HG02759 (cell line): ENCODE data around the gene SLPI.

Source experiments
- ATAC-seq: cut with Tn5 transposase; IDR thresholded peaks from one replicate; pipeline ENCODE4 v1.9.1; 2021; ENCODE audit warnings: mild to moderate bottlenecking, moderate library complexity; ENCODE audit not compliant: unreplicated experiment

The SLPI gene

GRCh38 chr20:45275338-45275737 lies 21.0 kb upstream of the SLPI start:
- no peak for ATAC-seq

GRCh38 chr20:45269754-45270270 lies 15.4 kb upstream of the SLPI start:
- no peak for ATAC-seq

- ATAC-seq: no peak
Observed at GRCh38 chr20:45269056-45269455, 14.7 kb upstream of the SLPI start.

DNA sequence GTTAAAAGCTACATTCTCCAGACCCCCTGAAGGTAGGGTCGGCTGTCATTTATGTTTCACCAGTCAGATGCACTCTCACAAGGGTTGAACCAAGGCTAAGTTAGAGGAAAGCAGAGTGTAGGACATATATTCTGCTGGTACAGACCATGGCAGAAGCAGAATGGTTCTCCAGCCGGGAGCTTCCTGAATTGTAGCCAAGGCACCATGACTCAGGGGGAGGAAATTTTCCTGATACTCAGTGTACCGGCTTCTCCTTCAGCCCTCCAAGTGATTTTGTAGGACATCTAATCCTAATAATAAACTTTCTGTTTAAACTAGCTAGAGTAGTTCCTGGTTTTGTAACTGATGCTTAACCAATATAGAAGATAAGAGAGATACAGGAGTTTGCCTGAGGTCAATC lies 14.2 kb upstream of the SLPI start:
- ATAC-seq: no peak

GRCh38 chr20:45266977-45267376 lies 12.6 kb upstream of the SLPI start:
- ATAC-seq: no peak

DNA sequence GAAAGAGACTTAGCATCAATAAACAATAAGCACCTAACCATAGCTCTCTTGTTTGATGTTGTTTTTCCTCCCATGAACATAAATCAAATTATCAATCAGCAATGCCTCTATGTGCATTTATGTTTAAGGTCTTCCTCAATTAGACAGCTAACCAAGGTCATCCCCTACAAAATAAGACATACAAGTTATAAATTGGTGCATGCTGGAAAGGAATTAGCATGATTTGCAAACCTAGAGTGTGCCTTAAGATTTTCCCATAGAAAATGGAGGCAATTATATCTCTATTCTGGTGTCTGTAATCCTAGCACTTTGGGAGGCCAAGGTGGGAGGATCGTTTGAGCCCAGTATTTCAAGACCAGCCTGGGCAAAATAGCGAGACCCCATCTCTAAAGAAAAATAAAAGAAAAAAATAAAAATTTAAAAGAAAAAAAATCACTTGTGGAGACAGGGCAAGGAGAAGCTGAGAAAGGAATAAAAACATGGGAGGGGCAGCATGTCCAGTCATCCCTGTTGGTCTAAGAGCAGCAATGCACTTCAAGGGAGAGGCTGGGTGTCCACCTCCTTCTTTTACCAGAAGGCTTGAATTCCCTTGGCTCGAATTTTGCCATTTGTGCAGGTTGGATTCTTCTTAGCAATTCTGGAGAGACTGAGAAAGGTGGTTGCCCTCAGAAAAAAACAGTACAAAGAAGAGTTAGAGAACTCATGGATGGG lies 9.3 kb upstream of the SLPI start:
- ATAC-seq: no peak

GRCh38 chr20:45258664-45259063 lies 4.3 kb upstream of the SLPI start:
- ATAC-seq: no peak

- ATAC-seq: no peak
Observed at GRCh38 chr20:45258259-45258658, 3.9 kb upstream of the SLPI start.

GRCh38 chr20:45257711-45258110 lies 3.3 kb upstream of the SLPI start:
- no peak for ATAC-seq

GRCh38 chr20:45257161-45257560 lies 2.8 kb upstream of the SLPI start:
- ATAC-seq: no peak

- no peak for ATAC-seq
Observed at GRCh38 chr20:45253261-45253660, 1.1 kb downstream of the SLPI start.

GRCh38 chr20:45251884-45252560 lies 2.3 kb downstream of the SLPI start:
- ATAC-seq: no peak

- ATAC-seq: no peak
Observed at GRCh38 chr20:45248609-45249008, 5.8 kb downstream of the SLPI start.

DNA sequence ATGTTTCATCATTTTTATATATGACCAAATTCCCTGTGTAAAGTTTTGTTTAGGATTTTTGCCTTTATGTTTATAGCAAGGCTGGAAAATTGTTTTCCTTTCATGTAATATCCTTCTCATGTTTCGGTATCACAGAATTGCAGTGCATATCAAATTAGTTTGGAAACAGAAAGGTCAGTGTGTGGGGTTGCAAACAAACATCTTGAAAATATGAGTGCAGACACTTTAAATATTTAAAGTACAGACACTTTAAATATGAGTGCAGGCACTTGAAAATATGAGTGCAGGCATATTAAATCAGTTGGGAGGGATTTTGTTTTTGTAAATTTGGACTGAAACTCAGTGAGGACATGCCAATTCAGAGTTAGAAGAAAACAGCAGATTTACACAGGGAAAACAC lies 6.5 kb downstream of the SLPI start:
- ATAC-seq: no peak

DNA sequence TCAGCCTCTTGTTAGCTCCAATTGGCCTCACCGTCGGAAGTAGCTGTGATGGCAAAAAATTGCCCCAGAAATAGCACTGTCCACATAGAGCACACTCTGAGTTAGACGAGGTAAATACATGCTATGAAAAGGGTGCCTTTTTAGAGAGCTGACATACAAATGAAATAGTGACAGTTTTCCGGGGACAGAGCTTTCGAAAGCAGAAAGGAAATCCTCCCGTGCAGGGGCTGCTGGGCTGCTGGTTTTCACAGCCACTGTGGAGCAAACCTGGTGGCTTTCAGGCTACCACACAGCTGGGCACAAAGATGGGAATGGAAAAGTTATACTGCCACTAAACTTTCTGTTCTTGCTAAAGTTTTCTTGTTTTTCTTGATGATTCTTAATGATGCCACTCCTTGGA lies 8.3 kb downstream of the SLPI start:
- ATAC-seq: no peak

DNA sequence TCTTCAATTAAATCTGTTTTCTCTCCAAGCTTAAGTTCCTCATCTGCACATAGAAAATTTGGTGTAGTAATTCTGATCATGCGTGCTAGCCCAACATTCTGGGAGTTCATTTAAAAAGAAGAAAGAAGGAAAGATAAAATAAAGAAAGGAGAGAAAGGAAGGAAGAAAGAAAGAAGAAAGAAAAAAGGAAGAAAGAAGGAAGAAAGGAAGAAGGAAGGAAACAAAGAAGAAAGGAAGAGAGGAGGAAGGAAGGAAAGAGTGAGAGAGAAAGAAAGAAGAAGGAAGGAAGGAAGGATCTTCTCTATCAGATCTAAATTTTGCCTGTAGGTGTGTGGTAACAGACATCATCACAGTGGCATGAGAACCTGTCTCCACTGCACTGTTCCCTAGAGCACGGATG lies 16.2 kb downstream of the SLPI start:
- no peak for ATAC-seq

DNA sequence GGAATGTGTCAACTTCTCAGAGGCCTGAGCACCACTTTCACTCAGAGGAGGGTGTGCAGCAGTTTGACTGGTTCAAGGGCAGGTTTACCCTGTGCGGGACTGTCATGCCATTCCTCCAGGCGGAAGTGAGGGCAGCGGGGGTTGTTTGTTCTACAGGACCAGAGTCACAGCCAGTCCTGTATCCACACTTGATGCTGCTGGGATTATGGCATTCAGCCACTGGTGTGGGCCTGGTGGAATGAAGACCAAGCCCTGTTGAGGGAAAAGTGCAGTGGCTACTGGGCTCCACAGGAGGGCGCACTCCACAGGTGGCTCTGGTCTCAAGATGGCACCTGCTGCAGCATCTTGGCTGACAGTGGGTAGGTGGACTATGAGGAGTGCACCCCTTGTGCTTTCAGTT lies 18.4 kb downstream of the SLPI start:
- no peak for ATAC-seq

DNA sequence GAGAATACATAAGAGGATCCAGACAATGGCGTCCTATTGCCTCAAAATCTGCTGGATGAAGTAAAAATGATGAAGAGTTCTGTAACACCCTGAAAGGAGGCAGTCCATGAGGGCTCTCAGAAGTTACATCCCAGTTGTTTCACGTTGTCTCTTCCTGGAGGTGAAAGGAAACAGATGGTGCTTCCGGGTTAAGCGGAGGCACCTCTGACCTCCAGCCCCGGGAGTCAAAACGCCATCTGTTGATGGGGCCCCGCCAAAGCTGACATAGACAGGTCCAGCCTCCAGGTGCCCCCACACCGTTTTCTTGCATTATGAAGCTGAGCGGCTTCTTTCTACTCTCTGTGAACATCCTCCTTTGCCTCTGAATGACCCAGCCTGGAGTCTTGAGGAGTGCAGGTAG lies 23.7 kb downstream of the SLPI start:
- ATAC-seq: no peak

- ATAC-seq: no peak
Observed at GRCh38 chr20:45229264-45230056, 24.9 kb downstream of the SLPI start.

GRCh38 chr20:45226287-45226686 lies 28.1 kb downstream of the SLPI start:
- ATAC-seq: no peak

DNA sequence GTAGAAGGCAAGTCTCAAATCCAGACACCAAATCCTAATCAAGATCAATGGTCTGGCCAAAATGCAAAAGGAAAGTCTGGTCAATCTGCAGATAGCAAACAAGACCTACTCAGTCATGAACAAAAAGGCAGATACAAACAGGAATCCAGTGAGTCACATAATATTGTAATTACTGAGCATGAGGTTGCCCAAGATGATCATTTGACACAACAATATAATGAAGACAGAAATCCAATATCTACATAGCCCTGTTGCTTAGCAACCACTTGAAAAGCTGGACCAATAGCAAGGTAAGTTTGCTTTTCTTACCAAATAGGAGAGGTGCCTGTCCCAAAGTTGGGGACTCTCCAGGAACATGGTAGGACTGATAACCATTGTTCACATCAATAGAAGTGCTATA lies 31.2 kb downstream of the SLPI start:
- ATAC-seq: no peak

DNA sequence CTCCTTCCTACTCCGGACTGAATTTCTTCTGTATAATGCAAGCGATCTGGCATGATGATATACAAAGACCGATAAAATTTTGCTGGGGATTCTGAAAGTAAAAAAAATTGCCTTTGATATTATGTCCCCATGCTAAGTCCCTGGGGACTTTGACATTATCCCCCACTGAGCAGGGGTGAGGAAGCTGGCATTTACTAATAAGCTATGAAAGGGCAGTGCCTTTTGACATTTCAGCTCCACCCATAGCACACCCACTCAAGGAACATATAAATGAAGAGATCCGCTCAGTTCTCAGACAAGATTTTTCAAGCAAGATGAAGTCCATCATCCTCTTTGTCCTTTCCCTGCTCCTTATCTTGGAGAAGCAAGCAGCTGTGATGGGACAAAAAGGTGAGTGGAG lies 33.3 kb downstream of the SLPI start, which contains the start of gene SEMG2:
Gene SEMG2, plus strand, starts transcription at position 298 of the 400 bp plus-strand sequence. Its CDS starts 17 bp downstream, at position 315.
- ATAC-seq: no peak
